K562 (cell line): ENCODE data around the gene TULP3.

Experiments used
- CHD4 ChIP-seq: fragments of 200-600 bp; sonication (generic); IDR thresholded peaks from 3 replicates; pipeline ENCODE4 v1.6.1; 2012; ENCODE audit warnings: low read depth, mild to moderate bottlenecking, mixed read lengths, low read length, inconsistent platforms; ENCODE audit not compliant: insufficient read depth, insufficient replicate concordance, poor library complexity, severe bottlenecking
- CREM ChIP-seq: IDR thresholded peaks from 2 replicates; pipeline ENCODE4 v1.6.1; 2014; ENCODE audit warnings: antibody characterized with exemption, low read depth
- ZKSCAN8 ChIP-seq: fragments of 200-800 bp; sonication (Bioruptor generic); IDR thresholded peaks from 2 replicates; pipeline ENCODE4 v1.6.1; 2016; ENCODE audit warnings: missing genetic modification characterization, missing compliant biosample characterization
- ZNF764 ChIP-seq: fragments of 250-450 bp; sonication (Bioruptor Pico); IDR thresholded peaks from 2 replicates; pipeline ENCODE4 v1.4.0; 2020; ENCODE audit warnings: low read depth, mild to moderate bottlenecking, moderate library complexity

GRCh38 chr12:2897418-2897817 lies 6.7 kb downstream of the TULP3 start:
- TF ChIP-seq CHD4 (no peak), ZNF764 (CRISPR knock-in tag) (no peak), CREM (no peak), ZKSCAN8 (CRISPR knock-in tag) (no peak)
